ENCODE data around the gene SH3PXD2A.

SH3PXD2A gene

GRCh38 chr10:103610921-103611511 is 244.4 kb downstream of the SH3PXD2A start:
- TF ChIP-seq CTCF (IDR thresholded peaks at IDR 0.05): no peak

- no peak for TF ChIP-seq CTCF (IDR thresholded peaks at IDR 0.05)
Observed at GRCh38 chr10:103610083-103610472, 245.3 kb downstream of the SH3PXD2A start.

- no peak for TF ChIP-seq CTCF (IDR thresholded peaks at IDR 0.05)
Observed at GRCh38 chr10:103609231-103610082, 245.9 kb downstream of the SH3PXD2A start.

GRCh38 chr10:103605359-103606096 is 249.8 kb downstream of the SH3PXD2A start:
- TF ChIP-seq CTCF (IDR thresholded peaks at IDR 0.05): no peak

DNA sequence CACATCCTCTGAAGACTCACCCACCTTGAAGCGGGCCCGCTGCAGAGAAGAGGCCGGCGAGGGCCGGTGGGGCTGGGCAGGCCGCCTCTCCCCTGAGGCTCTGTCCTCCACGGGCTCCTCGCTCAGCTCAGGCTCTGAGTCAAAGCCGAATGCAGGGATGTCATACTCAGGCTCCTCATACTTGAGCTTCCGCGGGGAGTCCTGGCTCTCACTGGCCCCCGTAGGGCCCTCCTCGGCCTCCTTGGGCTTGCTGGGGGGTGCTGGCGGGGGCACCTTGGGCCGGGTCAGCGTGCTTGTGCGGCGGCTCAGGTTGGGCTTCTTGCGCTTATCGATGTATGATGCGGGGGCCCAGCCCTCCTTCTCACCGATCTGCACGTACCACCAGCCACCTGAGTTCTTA is 252.0 kb downstream of the SH3PXD2A start:
- TF ChIP-seq CTCF (IDR thresholded peaks at IDR 0.05): no peak

DNA sequence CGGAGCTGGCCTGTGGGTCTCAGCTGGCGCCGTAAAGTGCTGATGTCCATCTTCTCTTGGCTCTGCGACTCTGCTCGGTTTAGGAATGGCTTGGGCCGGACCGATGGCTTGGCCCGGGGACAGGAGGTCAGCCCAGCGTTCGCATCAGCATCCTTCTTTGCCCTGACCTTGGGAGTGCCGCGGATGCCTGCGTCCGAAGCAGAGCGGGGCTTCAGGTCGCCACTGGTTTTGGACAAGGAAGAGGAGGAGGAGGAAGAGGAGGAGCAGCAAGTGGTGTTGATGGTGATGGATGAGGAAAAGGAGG is 252.6 kb downstream of the SH3PXD2A start:
- no peak for TF ChIP-seq CTCF (IDR thresholded peaks at IDR 0.05)

GRCh38 chr10:103602028-103602851 is 253.1 kb downstream of the SH3PXD2A start:
- TF ChIP-seq CTCF (IDR thresholded peaks at IDR 0.05): no peak
